OCI-LY7 (cell line): ENCODE data around the gene DHRS7C.

Experiments
- EZH2phosphoT487 ChIP-seq: fragments of 200-600 bp; sonication (generic); IDR thresholded peaks from 2 replicates; pipeline ENCODE4 v1.6.1; 2018; ENCODE audit warnings: low read depth, borderline replicate concordance, mild to moderate bottlenecking, mixed run types, antibody characterized with exemption, low read length, moderate library complexity, mixed read lengths
- TF ChIP-seq, protein P1 (sequence below): fragments of 200-600 bp; sonication (generic); conservative IDR thresholded peaks from 2 replicates; pipeline ENCODE4 v1.5.1; 2014; ENCODE audit warnings: mild to moderate bottlenecking, antibody characterized with exemption, low read length, moderate library complexity, mixed read lengths

DNA sequence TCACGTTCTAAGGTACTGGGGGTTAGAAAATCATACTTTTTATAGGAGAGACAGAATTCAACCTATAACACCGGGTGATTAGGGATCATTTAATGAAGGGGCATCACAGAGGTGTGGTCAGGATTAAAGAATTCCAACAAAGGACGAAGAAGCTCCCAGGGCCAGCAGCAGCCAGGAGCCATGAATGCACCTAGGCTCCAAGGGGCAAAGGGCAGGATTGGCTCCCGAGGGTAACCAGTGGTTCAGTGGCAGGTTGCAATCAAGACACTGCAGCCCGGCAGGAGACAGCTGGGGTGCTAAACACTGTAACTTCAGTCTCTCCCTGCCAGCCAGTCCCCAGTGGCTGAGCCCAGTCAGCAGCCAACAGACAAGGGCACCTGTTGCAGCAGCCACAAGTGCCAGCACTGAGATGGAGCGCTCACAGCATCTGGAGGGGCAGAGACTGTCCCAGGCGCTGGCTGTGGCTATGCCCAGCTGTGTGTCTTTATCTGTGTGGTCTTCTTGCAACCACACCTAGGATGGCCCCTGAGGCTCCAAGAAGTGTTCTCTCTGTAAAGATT, 23.9 kb downstream of the DHRS7C start:
- TF ChIP-seq, protein P1, sequence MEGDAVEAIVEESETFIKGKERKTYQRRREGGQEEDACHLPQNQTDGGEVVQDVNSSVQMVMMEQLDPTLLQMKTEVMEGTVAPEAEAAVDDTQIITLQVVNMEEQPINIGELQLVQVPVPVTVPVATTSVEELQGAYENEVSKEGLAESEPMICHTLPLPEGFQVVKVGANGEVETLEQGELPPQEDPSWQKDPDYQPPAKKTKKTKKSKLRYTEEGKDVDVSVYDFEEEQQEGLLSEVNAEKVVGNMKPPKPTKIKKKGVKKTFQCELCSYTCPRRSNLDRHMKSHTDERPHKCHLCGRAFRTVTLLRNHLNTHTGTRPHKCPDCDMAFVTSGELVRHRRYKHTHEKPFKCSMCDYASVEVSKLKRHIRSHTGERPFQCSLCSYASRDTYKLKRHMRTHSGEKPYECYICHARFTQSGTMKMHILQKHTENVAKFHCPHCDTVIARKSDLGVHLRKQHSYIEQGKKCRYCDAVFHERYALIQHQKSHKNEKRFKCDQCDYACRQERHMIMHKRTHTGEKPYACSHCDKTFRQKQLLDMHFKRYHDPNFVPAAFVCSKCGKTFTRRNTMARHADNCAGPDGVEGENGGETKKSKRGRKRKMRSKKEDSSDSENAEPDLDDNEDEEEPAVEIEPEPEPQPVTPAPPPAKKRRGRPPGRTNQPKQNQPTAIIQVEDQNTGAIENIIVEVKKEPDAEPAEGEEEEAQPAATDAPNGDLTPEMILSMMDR, result no peak
- TF ChIP-seq EZH2phosphoT487, result no peak
